Measurements from ENCODE around the gene CPT1B.
"Not testable (repeated sequence)": the region's sequence is repeated elsewhere in the genome, so short reads cannot be mapped to it uniquely, and the experiment has no call there.

Gene CPT1B

GRCh38 chr22:50544078-50544745 is 34.0 kb downstream of the CPT1B start:
- DNase-seq: peak; percentile 77

GRCh38 chr22:50542416-50542927 is 35.8 kb downstream of the CPT1B start:
- peak; percentile 16 for DNase-seq

- DNase-seq: peak; percentile 16
These were observed 36.6 kb downstream of the CPT1B start for GRCh38 chr22:50541667-50542026.

GRCh38 chr22:50540381-50540780 is 37.8 kb downstream of the CPT1B start:
- no peak for DNase-seq

GRCh38 chr22:50537765-50538164 is 40.5 kb downstream of the CPT1B start:
- no peak for DNase-seq

- no peak for DNase-seq
These were observed 42.0 kb downstream of the CPT1B start for GRCh38 chr22:50536226-50536625.

GRCh38 chr22:50535113-50535512 is 43.1 kb downstream of the CPT1B start:
- no peak for DNase-seq

- not testable (repeated sequence) for DNase-seq
These were observed 44.1 kb downstream of the CPT1B start for GRCh38 chr22:50533856-50534711.

- DNase-seq: no peak
These were observed 45.1 kb downstream of the CPT1B start for GRCh38 chr22:50532824-50533796.

- no peak for DNase-seq
These were observed 46.1 kb downstream of the CPT1B start for GRCh38 chr22:50531962-50532674.

GRCh38 chr22:50531546-50531961 is 46.7 kb downstream of the CPT1B start:
- DNase-seq: peak; percentile 69

GRCh38 chr22:50530877-50531545 is 47.2 kb downstream of the CPT1B start:
- peak; percentile 85 for DNase-seq

- DNase-seq: no peak
These were observed 47.7 kb downstream of the CPT1B start for GRCh38 chr22:50530580-50530876.

GRCh38 chr22:50529897-50530579 is 48.2 kb downstream of the CPT1B start, which contains the start of gene TYMP:
TYMP (minus strand) TSS chr22:50530012; CDS start chr22:50529709, 303 bp downstream.
- peak; percentile 71 for DNase-seq

GRCh38 chr22:50529416-50529896 is 48.8 kb downstream of the CPT1B start:
- DNase-seq: no peak

- DNase-seq: no peak
These were observed 49.4 kb downstream of the CPT1B start for GRCh38 chr22:50528682-50529415.

- DNase-seq: no peak
These were observed 50.1 kb downstream of the CPT1B start for GRCh38 chr22:50527921-50528681.

- peak; percentile 35 for DNase-seq
These were observed 51.1 kb downstream of the CPT1B start for GRCh38 chr22:50526834-50527801.

Measured in stimulated activated naive CD4-positive, alpha-beta T cell treated with Interleukin-2 at 50 U/mL for 16 hours (primary cell).